GM19099 (cell line): ENCODE results near the gene QRICH1.

Source experiments
- POLR2A ChIP-seq: IDR thresholded peaks from 3 replicates; pipeline ENCODE4 v1.6.1; 2011; ENCODE audit warnings: low read depth; ENCODE audit not compliant: insufficient read length; ENCODE audit errors: extremely low read depth

Gene QRICH1

DNA sequence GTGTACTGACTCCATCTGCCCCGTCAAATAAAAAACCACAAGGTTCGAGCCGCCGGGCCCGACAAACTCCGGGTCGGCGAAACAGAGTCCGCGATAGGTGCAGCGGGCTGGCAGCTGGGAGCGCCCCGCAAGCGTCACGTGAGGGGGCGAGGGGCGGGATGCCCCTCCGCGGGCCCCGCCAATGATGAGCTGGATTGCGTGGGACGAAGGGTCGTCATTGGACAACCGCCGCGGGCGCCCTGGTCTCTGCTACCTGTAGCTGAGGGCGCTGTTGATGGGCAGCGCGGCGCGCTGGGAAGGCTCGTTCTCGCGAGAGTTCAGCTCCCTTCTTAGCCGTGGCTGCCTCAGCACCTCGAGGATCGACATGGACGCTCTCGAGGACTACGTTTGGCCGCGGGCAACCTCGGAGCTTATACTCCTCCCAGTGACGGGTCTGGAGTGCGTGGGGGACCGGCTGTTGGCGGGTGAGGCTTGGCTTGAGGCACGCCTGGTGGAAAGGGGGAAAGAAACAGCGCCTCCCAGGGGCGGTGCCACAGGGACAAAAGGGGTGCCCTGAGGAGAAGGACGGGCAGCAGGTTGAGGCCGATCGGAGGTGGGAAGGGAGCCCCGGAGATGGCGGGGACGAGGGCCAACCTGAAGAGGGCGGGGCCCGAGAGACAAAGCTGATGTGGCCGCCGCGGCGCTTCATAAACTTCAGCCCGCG is 86.7 kb downstream of the QRICH1 start, which contains the start of gene WDR6:
Gene WDR6, plus strand, starts transcription at position 324 of the 703 bp plus-strand sequence. Its CDS starts 41 bp downstream, at position 365.
- peak; percentile 92 for TF ChIP-seq POLR2A

DNA sequence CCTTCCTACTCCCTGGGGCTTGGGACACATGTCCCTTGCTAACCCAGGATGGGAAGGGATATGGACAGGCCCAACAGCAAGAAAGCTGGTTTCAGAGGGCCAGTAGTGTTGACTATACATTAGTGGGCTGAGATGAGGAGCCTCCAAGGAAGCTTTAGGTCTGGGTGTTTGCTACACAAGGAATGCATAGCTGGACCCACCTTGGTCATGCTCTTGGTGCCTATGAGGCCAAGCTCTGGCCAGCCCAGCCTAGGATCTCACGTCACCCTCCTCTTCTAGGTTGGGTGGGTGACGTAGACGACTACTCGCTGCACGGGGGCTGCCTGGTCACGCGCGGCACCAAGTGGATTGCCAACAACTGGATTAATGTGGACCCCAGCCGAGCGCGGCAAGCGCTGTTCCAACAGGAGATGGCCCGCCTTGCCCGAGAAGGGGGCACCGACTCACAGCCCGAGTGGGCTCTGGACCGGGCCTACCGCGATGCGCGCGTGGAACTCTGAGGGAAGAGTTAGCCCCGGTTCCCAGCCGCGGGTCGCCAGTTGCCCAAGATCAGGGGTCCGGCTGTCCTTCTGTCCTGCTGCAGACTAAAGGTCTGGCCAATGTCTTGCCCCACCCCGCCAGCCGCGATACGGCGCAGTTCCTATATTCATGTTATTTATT is 87.3 kb downstream of the QRICH1 start:
- TF ChIP-seq POLR2A: no peak

DNA sequence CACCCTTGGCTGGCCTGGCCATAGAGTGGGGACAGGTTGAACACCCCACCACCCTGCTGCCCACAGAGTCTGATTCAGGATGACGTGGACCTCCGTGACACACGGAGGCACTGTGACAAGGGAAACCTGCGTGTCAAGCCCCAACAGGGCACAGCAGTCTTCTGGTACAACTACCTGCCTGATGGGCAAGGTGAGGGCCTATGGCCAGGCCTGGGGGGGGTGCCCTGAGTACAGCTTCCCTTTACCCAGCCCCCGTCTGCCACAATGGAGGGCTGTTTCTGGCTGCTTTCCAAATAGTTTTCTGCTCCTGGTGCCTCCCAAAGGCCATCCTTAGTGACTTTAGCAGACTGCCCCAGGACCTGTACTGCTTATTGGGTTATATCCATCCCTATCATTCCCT is 87.9 kb downstream of the QRICH1 start:
- no peak for TF ChIP-seq POLR2A

DNA sequence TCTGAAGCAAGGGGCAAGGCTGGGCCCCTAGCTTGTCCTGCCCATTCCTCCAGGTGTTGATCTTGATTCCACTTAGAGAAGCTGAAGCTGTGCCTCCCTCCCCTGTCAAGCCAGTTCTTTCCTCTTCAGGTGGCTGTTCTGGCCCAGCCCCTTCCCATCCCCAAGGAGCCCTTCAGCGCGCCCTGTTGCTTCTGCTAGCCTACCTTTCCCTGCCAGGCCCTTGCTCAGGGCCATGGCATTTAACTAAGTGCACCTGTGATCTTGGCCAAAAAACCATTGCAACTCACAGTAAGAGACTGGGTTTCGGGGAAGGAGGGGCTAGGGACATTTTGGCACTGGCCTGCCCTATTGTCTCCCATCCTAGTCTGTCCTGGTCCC is 88.6 kb downstream of the QRICH1 start:
- TF ChIP-seq POLR2A: no peak

DNA sequence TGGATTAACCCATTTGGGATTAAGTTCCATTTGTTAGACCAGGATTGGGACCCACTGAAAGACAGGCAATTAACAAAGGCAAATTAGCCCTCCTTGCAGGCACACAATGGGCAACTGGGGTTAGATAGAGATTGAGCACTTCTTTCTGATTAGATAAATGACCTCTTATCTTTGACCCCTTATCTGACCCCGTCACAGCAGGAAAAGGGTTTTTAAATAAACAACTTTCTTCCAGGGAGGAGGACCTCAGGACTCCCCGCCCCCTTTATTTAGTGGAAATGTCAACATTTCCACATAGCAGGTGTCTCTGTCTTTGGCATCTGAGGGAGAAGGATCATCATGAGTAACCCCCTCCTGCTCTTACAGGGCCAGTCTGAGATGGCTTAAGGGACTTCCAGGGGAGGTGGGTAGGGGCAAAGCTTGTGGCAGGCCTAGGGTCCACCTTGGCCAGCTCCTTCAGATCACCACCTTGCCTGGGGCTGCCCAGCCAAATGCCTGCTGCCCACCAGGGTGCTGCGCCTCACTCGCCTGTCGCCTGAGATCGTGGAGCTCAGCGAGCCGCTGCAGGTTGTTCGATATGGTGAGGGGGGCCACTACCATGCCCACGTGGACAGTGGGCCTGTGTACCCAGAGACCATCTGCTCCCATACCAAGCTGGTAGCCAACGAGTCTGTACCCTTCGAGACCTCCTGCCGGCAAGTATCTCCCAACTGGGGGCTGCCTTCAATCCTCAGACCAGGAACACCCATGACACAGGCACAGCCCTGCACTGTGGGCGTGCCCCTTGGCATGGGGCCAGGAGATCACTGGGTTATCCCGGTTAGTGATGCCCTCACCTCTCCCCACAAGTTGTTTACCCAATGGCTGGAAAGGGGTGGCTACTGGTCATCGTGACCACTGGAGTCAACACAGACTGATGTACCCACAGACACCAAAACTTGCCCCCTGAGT is 89.2 kb downstream of the QRICH1 start:
- no peak for TF ChIP-seq POLR2A

DNA sequence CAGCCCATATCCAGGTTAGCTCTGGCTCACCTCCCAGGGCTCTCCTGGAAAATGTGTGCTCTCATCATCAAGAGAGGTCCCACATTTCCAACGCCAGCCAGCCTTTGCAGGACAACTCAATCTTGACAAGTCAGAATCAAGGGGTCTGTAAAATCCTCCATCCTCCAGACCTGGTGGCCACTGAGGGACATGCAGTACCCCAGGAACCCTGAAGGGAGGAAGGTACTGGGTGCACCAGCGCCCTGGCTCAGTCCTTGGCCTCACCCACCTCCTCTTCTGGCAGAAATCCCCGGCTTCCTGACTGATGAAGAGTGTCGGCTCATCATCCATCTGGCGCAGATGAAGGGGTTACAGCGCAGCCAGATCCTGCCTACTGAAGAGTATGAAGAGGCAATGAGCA is 92.7 kb downstream of the QRICH1 start:
- no peak for TF ChIP-seq POLR2A

DNA sequence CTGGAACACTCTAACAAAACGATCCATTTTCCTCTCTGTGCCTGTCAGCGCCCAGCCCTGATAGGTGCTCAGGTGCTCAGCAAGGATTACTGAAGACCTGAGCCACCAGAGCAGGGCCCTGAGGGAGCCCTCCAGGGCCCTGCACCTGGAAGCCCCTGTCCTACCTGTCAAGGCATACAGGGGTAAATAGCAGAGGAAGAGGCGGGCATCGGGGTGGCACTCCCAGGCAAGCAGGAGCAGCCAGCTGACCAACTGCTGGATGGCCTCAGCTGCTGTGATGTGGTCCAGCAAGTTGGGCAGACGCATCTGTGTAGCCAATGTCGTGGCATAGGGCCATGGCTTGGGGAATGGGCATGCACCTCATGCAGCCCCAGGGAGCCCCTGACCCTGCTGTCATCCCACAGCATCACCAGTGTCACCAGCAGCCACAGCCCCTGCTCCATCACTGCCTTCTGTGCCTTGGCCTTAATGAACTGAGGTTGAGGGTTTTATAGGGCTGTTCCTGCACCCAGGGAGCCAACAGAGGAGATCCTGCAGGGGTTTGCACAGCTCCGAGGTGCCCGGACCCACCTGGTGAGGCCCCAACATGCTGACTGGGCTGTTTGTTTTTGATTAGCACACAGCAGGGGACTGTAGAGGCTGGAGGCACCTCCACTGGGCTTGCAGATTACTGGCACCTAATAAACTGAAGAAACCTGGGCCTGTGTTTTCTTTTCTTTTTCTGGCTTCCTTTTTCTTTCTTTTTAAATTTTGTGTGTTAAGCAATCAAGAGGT is 94.6 kb downstream of the QRICH1 start:
- TF ChIP-seq POLR2A: no peak

DNA sequence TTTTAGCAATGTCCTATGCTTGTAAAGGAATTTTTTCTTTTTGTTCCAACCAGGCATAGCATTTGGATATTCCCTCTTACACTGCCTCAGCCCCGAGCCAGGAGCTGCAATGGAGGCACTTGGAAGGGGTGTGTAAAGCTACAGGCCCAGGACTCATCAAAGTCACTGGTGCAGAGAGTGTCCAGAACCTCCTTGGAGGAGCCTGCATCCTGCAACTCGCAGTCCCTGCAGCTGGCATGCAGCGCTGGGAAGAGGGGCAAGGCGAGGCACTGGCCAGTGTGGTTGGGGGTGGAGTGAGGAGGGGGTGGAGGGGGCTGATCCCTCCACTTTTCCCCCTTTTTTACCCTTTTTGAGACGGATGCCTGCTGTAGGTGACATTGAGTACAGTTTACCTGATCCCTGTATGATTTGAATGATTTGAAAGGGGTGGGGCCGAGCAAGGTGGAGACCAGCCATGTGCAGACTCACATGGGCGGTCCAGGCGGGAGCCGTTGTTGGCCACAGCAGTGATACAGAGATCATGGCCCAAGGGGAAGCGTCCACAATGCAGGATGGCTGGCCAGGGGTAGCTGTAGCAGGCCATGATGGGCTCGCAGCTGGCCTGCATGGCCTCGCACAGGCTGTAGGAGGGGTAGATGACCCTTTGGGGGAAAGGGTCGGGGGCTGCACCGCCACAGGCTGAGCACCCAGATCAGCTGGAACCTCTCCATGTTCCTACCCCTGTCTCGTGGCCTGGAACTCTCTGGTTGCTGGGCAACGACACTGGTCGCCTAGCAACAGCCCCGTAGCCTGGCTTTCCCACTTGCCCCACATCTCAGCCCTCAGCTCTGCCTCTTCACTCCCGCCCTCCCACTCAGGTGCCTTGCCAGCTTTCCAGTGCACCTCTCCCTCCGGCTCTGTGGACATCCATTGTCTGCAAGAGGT is 95.9 kb downstream of the QRICH1 start:
- TF ChIP-seq POLR2A: no peak

DNA sequence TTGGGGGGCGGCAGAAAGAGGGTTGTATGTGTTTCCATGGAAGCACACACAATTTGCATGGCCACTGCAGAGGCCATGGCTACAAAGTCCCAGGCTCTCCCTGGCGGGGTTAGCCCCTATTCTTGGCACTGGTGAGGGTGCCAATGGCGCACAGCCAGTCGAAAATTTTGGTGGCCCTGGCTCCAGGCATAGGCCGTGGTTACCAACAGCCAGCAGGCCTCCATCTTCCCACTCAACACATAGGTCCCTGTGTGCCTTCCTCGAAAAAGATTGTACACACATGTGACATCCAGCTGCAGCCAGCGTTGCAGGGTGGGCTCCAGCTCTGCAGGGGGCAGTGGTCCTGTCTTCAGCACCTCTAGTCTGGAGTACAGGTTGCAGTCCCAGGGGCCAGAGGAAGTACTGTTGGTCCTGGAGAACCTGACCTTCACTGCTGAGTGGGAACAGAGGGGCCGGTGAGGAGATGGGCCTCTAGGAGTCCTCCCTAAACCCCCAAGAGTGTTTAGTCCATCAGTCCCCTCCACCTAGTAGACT is 96.7 kb downstream of the QRICH1 start:
- no peak for TF ChIP-seq POLR2A

DNA sequence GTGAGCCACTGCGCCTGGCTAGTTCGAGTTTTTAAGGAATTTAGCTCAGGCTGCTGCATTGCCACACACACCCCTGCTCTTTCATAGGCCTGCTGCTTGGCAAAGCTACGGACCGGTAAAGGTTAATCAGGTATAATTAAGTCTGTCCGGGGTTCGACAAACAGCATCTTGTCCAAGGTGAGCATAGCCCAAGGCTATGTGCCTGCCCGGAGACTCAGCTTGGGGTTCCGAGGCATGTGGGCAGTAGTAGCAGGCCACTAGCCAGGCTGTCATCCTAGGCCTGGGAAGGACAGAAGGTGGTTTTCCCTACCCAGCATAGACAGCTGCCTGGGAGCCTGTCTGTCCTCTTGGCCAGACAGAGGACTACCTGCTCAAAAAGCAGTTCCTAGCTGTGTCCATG is 97.2 kb downstream of the QRICH1 start:
- no peak for TF ChIP-seq POLR2A

DNA sequence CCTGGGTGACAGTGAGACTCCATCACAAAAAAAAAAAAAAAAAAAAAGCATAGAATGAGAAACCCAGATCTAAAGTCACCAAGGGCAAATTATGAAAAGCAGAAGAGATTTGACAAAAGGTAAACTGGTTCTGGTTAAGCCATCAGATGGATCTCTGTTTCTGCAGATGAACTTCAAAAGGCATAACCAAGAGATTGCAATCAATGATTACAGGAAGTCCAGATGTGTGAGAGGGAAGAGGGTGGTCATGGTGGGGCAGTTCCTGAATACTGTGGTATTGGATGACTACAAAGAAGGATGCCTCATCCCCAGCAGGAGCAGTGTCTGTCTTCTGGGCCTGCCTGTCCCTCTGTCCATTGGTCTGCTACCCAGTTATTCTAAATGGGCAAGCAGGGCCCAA is 100.0 kb downstream of the QRICH1 start:
- no peak for TF ChIP-seq POLR2A

DNA sequence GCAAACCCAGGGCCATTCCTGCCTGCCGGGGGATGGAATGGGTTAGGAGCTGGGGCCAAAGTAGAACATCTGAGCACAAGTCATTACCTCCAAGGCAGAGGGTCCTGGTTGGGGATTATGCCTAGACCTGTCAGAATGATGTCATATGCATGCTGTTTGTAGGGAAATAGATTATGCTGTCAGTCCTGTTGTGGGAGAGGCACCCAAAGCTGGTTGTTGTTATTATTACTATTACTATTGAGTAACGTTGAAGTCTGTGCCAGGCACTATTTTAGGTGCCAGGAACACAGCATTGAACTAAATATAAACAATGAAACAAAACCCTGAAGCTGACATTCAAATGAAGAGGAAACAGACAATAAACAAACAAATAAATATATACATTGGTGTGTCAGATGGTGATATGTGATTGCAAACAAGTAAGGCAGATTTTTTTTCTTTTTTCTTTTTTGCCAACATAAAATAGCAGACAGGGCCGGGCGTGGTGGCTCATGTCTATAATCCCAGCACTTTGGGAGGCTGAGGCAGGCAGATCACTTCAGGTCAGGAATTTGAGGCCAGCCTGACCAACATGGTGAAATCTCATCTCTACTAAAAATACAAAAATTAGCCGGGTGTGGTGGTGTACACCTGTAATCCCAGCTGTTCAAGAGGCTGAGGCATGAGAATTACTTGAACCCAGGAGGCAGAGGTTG is 101.9 kb downstream of the QRICH1 start:
- no peak for TF ChIP-seq POLR2A

DNA sequence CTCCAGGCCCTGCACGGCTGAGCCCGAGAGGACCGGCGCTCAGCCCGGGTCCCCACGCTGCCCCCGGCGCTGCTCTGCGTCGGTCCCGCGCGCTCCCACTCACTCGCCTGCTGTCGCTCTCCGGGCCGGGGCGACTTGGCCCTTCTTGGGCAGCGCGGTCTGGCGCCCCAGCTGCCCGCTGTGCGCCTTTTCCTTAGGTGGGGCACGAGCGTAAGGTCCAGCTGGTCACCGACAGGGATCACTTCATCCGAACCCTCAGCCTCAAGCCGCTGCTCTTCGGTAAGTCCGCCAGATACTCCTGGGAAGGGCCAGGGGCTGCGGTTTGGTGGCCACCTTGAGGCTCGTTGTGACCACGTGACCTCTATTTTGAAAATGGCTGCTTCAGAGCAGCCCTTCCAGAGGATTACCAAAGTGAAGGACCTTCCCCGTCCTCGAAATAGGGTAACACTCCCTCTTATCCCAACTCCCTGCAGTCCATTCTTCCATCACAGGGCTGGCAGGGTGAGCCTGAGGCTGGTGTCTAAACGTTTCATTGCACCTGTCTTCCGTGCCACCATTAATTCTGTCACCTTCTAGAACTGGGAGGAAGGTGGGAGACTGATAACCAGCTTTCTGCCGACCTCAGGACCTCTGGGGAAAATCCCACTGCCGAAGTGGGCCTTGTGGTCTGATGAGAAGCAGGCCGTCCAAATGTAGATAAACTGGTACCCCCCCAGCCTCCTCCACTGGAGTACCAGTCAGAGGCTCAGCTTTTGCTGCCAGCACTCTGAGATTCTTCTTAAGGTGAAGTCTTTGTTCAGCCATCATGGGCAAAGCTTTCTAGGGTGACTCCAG is 103.0 kb downstream of the QRICH1 start:
- peak; percentile 15 for TF ChIP-seq POLR2A
